HepG2 (cell line): ENCODE data around the gene INSR. TPM values are rescaled to one million over a fixed set of nuclear protein-coding genes. Genes with fewer than 3 reads are reported as not detected.
A peak's percentile ranks its signal among the peaks of the same experiment; 100 is the strongest.

ENCODE experiments used
- ARHGAP35 ChIP-seq: sonication (generic); formaldehyde crosslinking; IDR thresholded peaks from 2 replicates; pipeline ENCODE4 v1.9.0; 2022; ENCODE audit warnings: mild to moderate bottlenecking, inconsistent platforms, moderate library complexity, missing genetic modification reagents, borderline replicate concordance
- ETV5 ChIP-seq: IDR thresholded peaks from 2 replicates; pipeline ENCODE4 v1.6.1; 2018; ENCODE audit warnings: missing biosample characterization, missing genetic modification reagents, inconsistent platforms, borderline replicate concordance
- GABPB1 ChIP-seq: IDR thresholded peaks from 2 replicates; pipeline ENCODE4 v1.6.1; 2016; ENCODE audit warnings: mild to moderate bottlenecking, missing genetic modification reagents, moderate library complexity, missing compliant biosample characterization
- HNF4A ChIP-seq: sonication (generic); formaldehyde crosslinking; IDR thresholded peaks from 2 replicates; pipeline ENCODE4 v1.4.0; 2020; ENCODE audit warnings: missing genetic modification reagents
- HOXA9 ChIP-seq: sonication (generic); formaldehyde crosslinking; IDR thresholded peaks from 2 replicates; pipeline ENCODE4 v1.8.1; 2022; ENCODE audit warnings: missing genetic modification reagents, mild to moderate bottlenecking, moderate library complexity, borderline replicate concordance
- MEIS2 ChIP-seq: sonication (generic); formaldehyde crosslinking; IDR thresholded peaks from 2 replicates; pipeline ENCODE4 v1.9.0; 2021; ENCODE audit warnings: mild to moderate bottlenecking, missing genetic modification reagents
- MLXIP ChIP-seq: sonication (generic); formaldehyde crosslinking; IDR thresholded peaks from 2 replicates; pipeline ENCODE4 v1.9.0; 2021; ENCODE audit warnings: missing genetic modification reagents, borderline replicate concordance
- NCOA1 ChIP-seq: sonication (generic); formaldehyde crosslinking; IDR thresholded peaks from 2 replicates; pipeline ENCODE4 v1.9.0; 2021; ENCODE audit warnings: missing genetic modification reagents
- PAX8 ChIP-seq: sonication (generic); formaldehyde crosslinking; IDR thresholded peaks from 2 replicates; pipeline ENCODE4 v1.8.0; 2022; ENCODE audit warnings: mild to moderate bottlenecking, missing genetic modification reagents, borderline replicate concordance
- SAP130 ChIP-seq: IDR thresholded peaks from 2 replicates; pipeline ENCODE4 v1.6.1; 2016; ENCODE audit warnings: low read depth
- SMAD3 ChIP-seq: sonication (generic); formaldehyde crosslinking; IDR thresholded peaks from 2 replicates; pipeline ENCODE4 v1.4.0; 2020; ENCODE audit warnings: missing genetic modification reagents
- TEF ChIP-seq: sonication (generic); formaldehyde crosslinking; IDR thresholded peaks from 2 replicates; pipeline ENCODE4 v1.5.0; 2020; ENCODE audit warnings: missing genetic modification reagents
- YY1 ChIP-seq: IDR thresholded peaks from 2 replicates; pipeline ENCODE4 v1.6.1; 2011; ENCODE audit warnings: low read length, low read depth, moderate library complexity, mild to moderate bottlenecking; ENCODE audit not compliant: insufficient read depth, insufficient replicate concordance
- ZBTB20 ChIP-seq: sonication (generic); formaldehyde crosslinking; IDR thresholded peaks from 2 replicates; pipeline ENCODE4 v1.8.1; 2023; ENCODE audit warnings: missing genetic modification reagents, low read depth, mild to moderate bottlenecking, borderline replicate concordance
- ZMYM2 ChIP-seq: sonication (generic); formaldehyde crosslinking; IDR thresholded peaks from 2 replicates; pipeline ENCODE4 v1.8.0; 2022; ENCODE audit warnings: mild to moderate bottlenecking, missing genetic modification reagents
- ZNF17 ChIP-seq: sonication (generic); formaldehyde crosslinking; IDR thresholded peaks from 2 replicates; pipeline ENCODE4 v1.5.0; 2020; ENCODE audit warnings: mild to moderate bottlenecking, missing genetic modification reagents
- ZNF224 ChIP-seq: sonication (generic); formaldehyde crosslinking; IDR thresholded peaks from 2 replicates; pipeline ENCODE4 v1.5.0; 2020; ENCODE audit warnings: mild to moderate bottlenecking, missing genetic modification reagents
- ZNF44 ChIP-seq: sonication (generic); formaldehyde crosslinking; IDR thresholded peaks from 2 replicates; pipeline ENCODE4 v1.5.1; 2020; ENCODE audit warnings: mild to moderate bottlenecking, missing genetic modification reagents
- ZNF441 ChIP-seq: sonication (generic); formaldehyde crosslinking; IDR thresholded peaks from 2 replicates; pipeline ENCODE4 v1.7.0; 2021; ENCODE audit warnings: missing genetic modification reagents, borderline replicate concordance
- ZNF501 ChIP-seq: sonication (generic); formaldehyde crosslinking; IDR thresholded peaks from 2 replicates; pipeline ENCODE4 v1.5.1; 2020; ENCODE audit warnings: mild to moderate bottlenecking, moderate library complexity, missing genetic modification reagents
- ZNF792 ChIP-seq: IDR thresholded peaks from 2 replicates; pipeline ENCODE4 v1.6.1; 2016
- polyA plus RNA-seq, 8 experiments: library from polyadenylated mRNA; depleted of rRNA in 3 of 8; stranded (reverse) in 7 of 8; unstranded in 1 of 8; fragments of >200 nt; fragmentation: Illumina TruSeq in 4 of 8; extraction: Trizol in 4 of 8; gene quantifications; 2 replicates each; pipeline versions ENCODE4 v1.2.1 to v1.2.3, GENCODE V29; 2011 to 2016; ENCODE audit warnings: low read depth in 4 of 8, missing spikeins in 1 of 8, mixed read lengths in 1 of 8; ENCODE audit not compliant: insufficient read depth in 1 of 8
- total RNA-seq, 5 experiments: library from RNA; depleted of rRNA; stranded (reverse); fragments of >200 nt; fragmentation: Illumina TruSeq; extraction: Trizol; gene quantifications; 2 replicates each; pipeline ENCODE4 v1.2.3, GENCODE V29; 2016; ENCODE audit warnings: low read depth in 1 of 5
- TF ChIP-seq, protein P1 (sequence below): sonication (generic); formaldehyde crosslinking; conservative IDR thresholded peaks from 2 replicates; pipeline ENCODE4 v1.8.1; 2023; ENCODE audit warnings: missing genetic modification reagents
- TF ChIP-seq, protein P2 (sequence below): sonication (generic); formaldehyde crosslinking; IDR thresholded peaks from 2 replicates; pipeline ENCODE4 v1.4.0; 2020; ENCODE audit warnings: low read depth, mild to moderate bottlenecking, missing genetic modification reagents

INSR gene
- total and polyA plus RNA-seq, 2 of the 13 experiments (the other 11 are each of a cell fraction or from before 2014, with no cell fraction given), result 24.2 to 29.8 TPM

DNA sequence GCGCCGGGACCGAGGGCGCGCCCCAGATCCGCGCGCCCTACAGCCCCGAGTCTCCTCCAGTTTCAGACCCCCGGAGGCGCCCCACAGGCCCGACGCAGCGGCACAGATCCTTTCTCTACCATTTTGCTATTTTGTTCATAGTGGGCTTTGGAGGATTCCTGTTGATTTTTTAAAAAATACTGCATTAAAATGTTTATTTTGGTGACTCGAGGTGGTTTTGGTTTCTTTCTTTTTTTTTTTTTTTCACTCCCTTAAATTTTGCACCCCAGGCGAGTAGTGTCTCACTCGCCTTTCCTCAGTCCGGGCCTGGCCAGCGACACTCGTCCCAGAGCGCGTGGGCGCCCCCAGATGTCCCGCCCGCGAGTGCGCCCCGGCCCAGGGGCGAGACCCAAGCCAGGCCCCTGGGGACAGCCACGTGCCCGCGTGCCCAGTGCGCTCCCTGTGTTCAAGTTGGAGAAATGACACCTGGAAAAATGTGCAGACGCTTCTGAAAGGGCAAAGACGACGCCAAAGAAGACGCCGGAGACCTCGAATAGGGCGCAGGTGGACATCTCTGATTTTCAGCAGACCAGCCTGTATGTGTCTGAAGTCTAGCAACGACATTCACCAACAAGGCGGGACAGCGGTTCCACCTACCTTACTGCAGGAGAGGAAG, 471 bp upstream of the INSR start (continued):
- TF ChIP-seq ETV5 (CRISPR knock-in tag) (peak; percentile 29; the same call in 1 of the 2 replicates), ZNF792 (CRISPR knock-in tag) (0 out of 2 replicates have a peak, but pooled peaks have one; percentile 78), NCOA1 (CRISPR knock-in tag) (0 out of 2 replicates have a peak, but pooled peaks have one; percentile 43), HNF4A (CRISPR knock-in tag) (peak; percentile 16; the same call in 1 of the 2 replicates), ZNF44 (0 out of 2 replicates have a peak, but pooled peaks have one; percentile 55), ZNF17 (no peak), TEF (CRISPR knock-in tag) (peak; percentile 48; the same call in 1 of the 2 replicates), ARHGAP35 (CRISPR knock-in tag) (peak; percentile 44; the same call in 1 of the 2 replicates), ZNF441 (0 out of 2 replicates have a peak, but pooled peaks have one; percentile 70), ZNF501 (CRISPR knock-in tag) (peak; percentile 85), ZMYM2 (CRISPR knock-in tag) (peak; percentile 63; the same call in 1 of the 2 replicates), YY1 (no peak), MLXIP (CRISPR knock-in tag) (peak; percentile 73; the same call in 1 of the 2 replicates), PAX8 (CRISPR knock-in tag) (no peak), SMAD3 (CRISPR knock-in tag) (peak; percentile 62; the same call in 1 of the 2 replicates), SAP130 (CRISPR knock-in tag) (0 out of 2 replicates have a peak, but pooled peaks have one; percentile 21), ZNF224 (CRISPR knock-in tag) (peak; percentile 79; the same call in 1 of the 2 replicates), HOXA9 (CRISPR knock-in tag) (peak; percentile 31; the same call in 1 of the 2 replicates), MEIS2 (peak; percentile 52; the same call in 1 of the 2 replicates), GABPB1 (CRISPR knock-in tag) (peak; percentile 38; the same call in 1 of the 2 replicates), ZBTB20 (CRISPR knock-in tag) (peak; percentile 46; the same call in 1 of the 2 replicates)
- TF ChIP-seq, protein P1, sequence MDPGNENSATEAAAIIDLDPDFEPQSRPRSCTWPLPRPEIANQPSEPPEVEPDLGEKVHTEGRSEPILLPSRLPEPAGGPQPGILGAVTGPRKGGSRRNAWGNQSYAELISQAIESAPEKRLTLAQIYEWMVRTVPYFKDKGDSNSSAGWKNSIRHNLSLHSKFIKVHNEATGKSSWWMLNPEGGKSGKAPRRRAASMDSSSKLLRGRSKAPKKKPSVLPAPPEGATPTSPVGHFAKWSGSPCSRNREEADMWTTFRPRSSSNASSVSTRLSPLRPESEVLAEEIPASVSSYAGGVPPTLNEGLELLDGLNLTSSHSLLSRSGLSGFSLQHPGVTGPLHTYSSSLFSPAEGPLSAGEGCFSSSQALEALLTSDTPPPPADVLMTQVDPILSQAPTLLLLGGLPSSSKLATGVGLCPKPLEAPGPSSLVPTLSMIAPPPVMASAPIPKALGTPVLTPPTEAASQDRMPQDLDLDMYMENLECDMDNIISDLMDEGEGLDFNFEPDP (CRISPR knock-in tag), result 0 out of 2 replicates have a peak, but pooled peaks have one; percentile 28
- TF ChIP-seq, protein P2, sequence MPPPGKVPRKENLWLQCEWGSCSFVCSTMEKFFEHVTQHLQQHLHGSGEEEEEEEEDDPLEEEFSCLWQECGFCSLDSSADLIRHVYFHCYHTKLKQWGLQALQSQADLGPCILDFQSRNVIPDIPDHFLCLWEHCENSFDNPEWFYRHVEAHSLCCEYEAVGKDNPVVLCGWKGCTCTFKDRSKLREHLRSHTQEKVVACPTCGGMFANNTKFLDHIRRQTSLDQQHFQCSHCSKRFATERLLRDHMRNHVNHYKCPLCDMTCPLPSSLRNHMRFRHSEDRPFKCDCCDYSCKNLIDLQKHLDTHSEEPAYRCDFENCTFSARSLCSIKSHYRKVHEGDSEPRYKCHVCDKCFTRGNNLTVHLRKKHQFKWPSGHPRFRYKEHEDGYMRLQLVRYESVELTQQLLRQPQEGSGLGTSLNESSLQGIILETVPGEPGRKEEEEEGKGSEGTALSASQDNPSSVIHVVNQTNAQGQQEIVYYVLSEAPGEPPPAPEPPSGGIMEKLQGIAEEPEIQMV (CRISPR knock-in tag), result peak; percentile 60; the same call in 1 of the 2 replicates
